AG04450 (cell line): ENCODE data around the gene SH3BP5L. TPM values are rescaled to one million over a fixed set of nuclear protein-coding genes. Genes with fewer than 3 reads are reported as not detected.

Source experiments
- CTCF ChIA-PET: fragments of 300-600, 350-600 bp; formaldehyde crosslinking; extraction: SDS; loops from one replicate; lab custom pipeline; 2022; ENCODE audit warnings: antibody characterized with exemption, inconsistent platforms; lab: Charles Lee
- POLR2A ChIA-PET: fragments of 350-600 bp; formaldehyde crosslinking; extraction: SDS; loops from one replicate; lab custom pipeline; 2021; ENCODE audit warnings: antibody characterized with exemption, inconsistent platforms; lab: Yijun Ruan, JAX
- DNase-seq: peaks from one replicate; pipeline ENCODE4 v3.0.0-alpha.2; 2011; ENCODE audit warnings: low read depth, low spot score
- H3K27ac ChIP-seq: one replicate; pipeline ENCODE4 v1.5.1; 2012; ENCODE audit warnings: low read depth, low read length, control low read depth
- H3K27me3 ChIP-seq: one replicate; pipeline ENCODE4 v1.6.0; 2012; ENCODE audit warnings: low read length; ENCODE audit not compliant: control insufficient read depth, insufficient read depth
- H3K4me3 ChIP-seq: 2 replicates; pipeline ENCODE4 v1.5.1; 2011; ENCODE audit warnings: mild to moderate bottlenecking, low read depth, low read length, control low read depth
- H3K9me3 ChIP-seq: 2 replicates; pipeline ENCODE4 v1.5.1; 2012; ENCODE audit warnings: low read length; ENCODE audit not compliant: control insufficient read depth, insufficient read depth
- CTCF ChIP-seq: IDR thresholded peaks from 2 replicates; pipeline ENCODE4 v1.5.1; 2011; ENCODE audit warnings: low read depth, low read length, control low read depth, inconsistent platforms
- polyA plus RNA-seq: library from polyadenylated mRNA; depleted of rRNA; stranded (reverse); fragments of >200 nt; gene quantifications from 2 replicates; pipeline ENCODE4 v1.2.3, GENCODE V29; 2011

SH3BP5L gene
- polyA plus RNA-seq, 1 experiment, result 15.3 TPM

GRCh38 chr1:248812736-248813425, 12.8 kb downstream of the SH3BP5L start:
- TF ChIP-seq CTCF, result no peak
- ChIA-PET POLR2A (no interaction called here), CTCF (no interaction called here)
- no peak overlapping the region for H3K4me3 ChIP-seq
- peaks cover 2% of the 10 kb centered on the region; the same call in 1 of the 2 replicates for H3K9me3 ChIP-seq
- DNase-seq, result no peak
- H3K27me3 ChIP-seq, result no peaks in the 10 kb centered on the region
- H3K27ac ChIP-seq, result no peak overlapping the region

- Histone ChIP-seq H3K9me3 (peaks cover 2% of the 10 kb centered on the region; the same call in 1 of the 2 replicates), H3K4me3 (no peak overlapping the region), H3K27me3 (no peaks in the 10 kb centered on the region), H3K27ac (no peak overlapping the region)
- ChIA-PET CTCF (no interaction called here), POLR2A (no interaction called here)
- no peak for TF ChIP-seq CTCF
- DNase-seq, result no peak
These were observed 13.9 kb downstream of the SH3BP5L start for GRCh38 chr1:248811514-248812490.

GRCh38 chr1:248810727-248811513, 14.8 kb downstream of the SH3BP5L start:
- POLR2A ChIA-PET, result no interaction called here
- Histone ChIP-seq H3K4me3 (no peak overlapping the region), H3K27me3 (no peaks in the 10 kb centered on the region), H3K27ac (no peak overlapping the region), H3K9me3 (peaks cover 2% of the 10 kb centered on the region; the same call in 1 of the 2 replicates)
- CTCF ChIA-PET, result no interaction called here
- no peak for DNase-seq
- no peak for TF ChIP-seq CTCF

- POLR2A ChIA-PET, result no interaction called here
- Histone ChIP-seq H3K4me3 (no peak overlapping the region), H3K27ac (no peak overlapping the region), H3K9me3 (peaks cover 2% of the 10 kb centered on the region; the same call in 1 of the 2 replicates), H3K27me3 (peaks cover 2% of the 10 kb centered on the region)
- CTCF ChIA-PET, result interaction anchor here (0.6 kb wide), 1 partner anchor 49 kb away, joined by 3 read pairs; the partner anchor contains the start of gene ZNF692
- no peak for DNase-seq
- TF ChIP-seq CTCF, result no peak
These were observed 15.6 kb downstream of the SH3BP5L start for GRCh38 chr1:248810000-248810726.
